ENCODE data around the gene GPS1. TPM values are rescaled to one million over a fixed set of nuclear protein-coding genes. Genes with fewer than 3 reads are reported as not detected.

GPS1 gene
- total RNA-seq, 1 experiment from 2014 or later: 181 TPM

- CTCF ChIA-PET: interaction anchor here (1.3 to 3.0 kb wide), 2 partner anchors 18 to 46 kb away, joined by 3 to 11 read pairs; no protein-coding TSS in a partner anchor
- POLR2A ChIA-PET: no interaction called here
- Mint-ChIP-seq H3K27me3 (ENCODE audit: low read depth) (no peaks in the 10 kb centered on the region), H3K27ac (no peak overlapping the region), H3K4me1 (no peaks in the 10 kb centered on the region), H3K4me3 (no peak overlapping the region), H3K9me3 (no peaks in the 10 kb centered on the region), H3K36me3 (no peaks in the 10 kb centered on the region; the same call in 1 of the 2 replicates)
- TF ChIP-seq NR1H2 (CRISPR knock-in tag; IDR thresholded peaks at IDR 0.05): no peak
- TF ChIP-seq TEAD4 (CRISPR knock-in tag; IDR thresholded peaks at IDR 0.05): no peak
- no peak for TF ChIP-seq FOXJ3 (CRISPR knock-in tag; IDR thresholded peaks at IDR 0.05; ENCODE audit: borderline replicate concordance)
- TF ChIP-seq ETV6 (CRISPR knock-in tag; IDR thresholded peaks at IDR 0.05): no peak
- DNase-seq (ENCODE audit: low spot score): no peak
- no peak for ATAC-seq
These were observed 37.9 kb upstream of the GPS1 start for GRCh38 chr17:82013772-82014321.

GRCh38 chr17:82014432-82014831, 37.3 kb upstream of the GPS1 start:
- CTCF ChIA-PET: interaction anchor here (1.3 to 3.0 kb wide), 3 partner anchors 18 to 55 kb away, joined by 3 to 11 read pairs (median 7); no protein-coding TSS in a partner anchor
- no peaks in the 10 kb centered on the region for H3K4me1 Mint-ChIP-seq
- no peak overlapping the region for H3K27ac Mint-ChIP-seq
- H3K9me3 Mint-ChIP-seq: no peaks in the 10 kb centered on the region
- H3K4me3 Mint-ChIP-seq: no peak overlapping the region
- no peak for DNase-seq (ENCODE audit: low spot score)
- ATAC-seq: no peak
- TF ChIP-seq IRF2 (CRISPR knock-in tag; IDR thresholded peaks at IDR 0.05; ENCODE audit: borderline replicate concordance, low read depth): no peak
- no peak for TF ChIP-seq ZNF263 (CRISPR knock-in tag; IDR thresholded peaks at IDR 0.05; ENCODE audit: low read depth)
- TF ChIP-seq NFATC4 (CRISPR knock-in tag; IDR thresholded peaks at IDR 0.05): no peak
- no peak for TF ChIP-seq E2F4 (CRISPR knock-in tag; IDR thresholded peaks at IDR 0.05; ENCODE audit: borderline replicate concordance, low read depth)
- TF ChIP-seq CTCF (IDR thresholded peaks at IDR 0.05): no peak
- TF ChIP-seq USF1 (CRISPR knock-in tag; IDR thresholded peaks at IDR 0.05): no peak
- TF ChIP-seq ATF3 (CRISPR knock-in tag; conservative IDR thresholded peaks at IDR 0.05): no peak
- TF ChIP-seq ZMAT4 (CRISPR knock-in tag; IDR thresholded peaks at IDR 0.05): no peak
- TF ChIP-seq GRHL2 (CRISPR knock-in tag; IDR thresholded peaks at IDR 0.05; ENCODE audit: insufficient replicate concordance, severe bottlenecking): no peak
- no peak for TF ChIP-seq PRRX2 (CRISPR knock-in tag; IDR thresholded peaks at IDR 0.05)
- no peak for TF ChIP-seq ZNF423 (CRISPR knock-in tag; IDR thresholded peaks at IDR 0.05)
- no peak for TF ChIP-seq MYBL2 (CRISPR knock-in tag; IDR thresholded peaks at IDR 0.05)
- TF ChIP-seq EMX1 (CRISPR knock-in tag; IDR thresholded peaks at IDR 0.05): no peak
- no peak for TF ChIP-seq E2F1 (CRISPR knock-in tag; IDR thresholded peaks at IDR 0.05)
- H3K27me3 Mint-ChIP-seq (ENCODE audit: low read depth): no peaks in the 10 kb centered on the region
- POLR2A ChIA-PET: no interaction called here
- H3K36me3 Mint-ChIP-seq: no peaks in the 10 kb centered on the region; the same call in 1 of the 2 replicates
